Measurements from ENCODE around the gene DTD1. TPM values are rescaled to one million over a fixed set of nuclear protein-coding genes. Genes with fewer than 3 reads are reported as not detected.

Gene DTD1
- total RNA-seq, 1 donor from 2014 or later, result 23.7 TPM

- Mint-ChIP-seq H3K4me1 (peaks cover 5% of the 10 kb centered on the region), H3K27me3 (ENCODE audit: low read depth) (peaks cover 47% of the 10 kb centered on the region), H3K9me3 (peaks cover 19% of the 10 kb centered on the region), H3K27ac (peak overlapping the region; percentile 95), H3K4me3 (peak overlapping the region; percentile 91), H3K36me3 (peaks cover 2% of the 10 kb centered on the region)
- TF ChIP-seq CTCF (IDR thresholded peaks at IDR 0.05; ENCODE audit: unreplicated experiment), result no peak
- peak; percentile 61 to 71 for DNase-seq (ENCODE audit: low spot score in 2 of 2, unreplicated experiment in 2 of 2)
These were observed 206.0 kb downstream of the DTD1 start for GRCh38 chr20:18793625-18794427.

GRCh38 chr20:18794428-18794787, 206.6 kb downstream of the DTD1 start:
- TF ChIP-seq CTCF (IDR thresholded peaks at IDR 0.05; ENCODE audit: unreplicated experiment), result no peak
- Mint-ChIP-seq H3K27me3 (ENCODE audit: low read depth) (peaks cover 49% of the 10 kb centered on the region), H3K36me3 (peaks cover 2% of the 10 kb centered on the region), H3K4me3 (peak overlapping the region; percentile 91), H3K9me3 (peaks cover 19% of the 10 kb centered on the region), H3K4me1 (peaks cover 5% of the 10 kb centered on the region), H3K27ac (peak overlapping the region; percentile 95)
- DNase-seq (ENCODE audit: low spot score in 2 of 2, unreplicated experiment in 2 of 2), result no peak

- Mint-ChIP-seq H3K27ac (no peak overlapping the region), H3K4me1 (peaks cover 5% of the 10 kb centered on the region), H3K4me3 (peak overlapping the region; percentile 91), H3K36me3 (peaks cover 2% of the 10 kb centered on the region), H3K9me3 (peaks cover 19% of the 10 kb centered on the region), H3K27me3 (ENCODE audit: low read depth) (peaks cover 45% of the 10 kb centered on the region)
- TF ChIP-seq CTCF (IDR thresholded peaks at IDR 0.05; ENCODE audit: unreplicated experiment), result no peak
- no peak for DNase-seq (ENCODE audit: low spot score in 2 of 2, unreplicated experiment in 2 of 2)
These were observed 207.5 kb downstream of the DTD1 start for GRCh38 chr20:18795366-18795765.

- no peak overlapping the region for H3K4me3 Mint-ChIP-seq
- H3K27me3 Mint-ChIP-seq (ENCODE audit: low read depth), result peaks cover 37% of the 10 kb centered on the region
- H3K4me1 Mint-ChIP-seq, result peaks cover 5% of the 10 kb centered on the region
- TF ChIP-seq CTCF (IDR thresholded peaks at IDR 0.05; ENCODE audit: unreplicated experiment), result no peak
- no peak overlapping the region for H3K27ac Mint-ChIP-seq
- peaks cover 19% of the 10 kb centered on the region for H3K9me3 Mint-ChIP-seq
- peaks cover 2% of the 10 kb centered on the region for H3K36me3 Mint-ChIP-seq
- no peak for DNase-seq (ENCODE audit: low spot score in 2 of 2, unreplicated experiment in 2 of 2)
These were observed 208.5 kb downstream of the DTD1 start for GRCh38 chr20:18796282-18796833.

- no peaks in the 10 kb centered on the region for H3K36me3 Mint-ChIP-seq
- H3K4me3 Mint-ChIP-seq, result no peak overlapping the region
- DNase-seq (ENCODE audit: low spot score in 2 of 2, unreplicated experiment in 2 of 2), result no peak
- H3K27ac Mint-ChIP-seq, result no peak overlapping the region
- peaks cover 8% of the 10 kb centered on the region for H3K9me3 Mint-ChIP-seq
- TF ChIP-seq CTCF (IDR thresholded peaks at IDR 0.05; ENCODE audit: unreplicated experiment), result no peak
- no peaks in the 10 kb centered on the region for H3K4me1 Mint-ChIP-seq
- H3K27me3 Mint-ChIP-seq (ENCODE audit: low read depth), result peaks cover 28% of the 10 kb centered on the region
These were observed 213.7 kb downstream of the DTD1 start for GRCh38 chr20:18801516-18801915.

Data from mesothelial cell of epicardium (in vitro differentiated cells).